NCI-H2029 treated with DMSO at 0.1 percent for 48 hours (cell line): ENCODE data around the gene SCAPER.

Experiments used
- DNase-seq: peaks from one replicate; lab custom pipeline; 2025; lab: John Stamatoyannopoulos, UW

Gene SCAPER

DNA sequence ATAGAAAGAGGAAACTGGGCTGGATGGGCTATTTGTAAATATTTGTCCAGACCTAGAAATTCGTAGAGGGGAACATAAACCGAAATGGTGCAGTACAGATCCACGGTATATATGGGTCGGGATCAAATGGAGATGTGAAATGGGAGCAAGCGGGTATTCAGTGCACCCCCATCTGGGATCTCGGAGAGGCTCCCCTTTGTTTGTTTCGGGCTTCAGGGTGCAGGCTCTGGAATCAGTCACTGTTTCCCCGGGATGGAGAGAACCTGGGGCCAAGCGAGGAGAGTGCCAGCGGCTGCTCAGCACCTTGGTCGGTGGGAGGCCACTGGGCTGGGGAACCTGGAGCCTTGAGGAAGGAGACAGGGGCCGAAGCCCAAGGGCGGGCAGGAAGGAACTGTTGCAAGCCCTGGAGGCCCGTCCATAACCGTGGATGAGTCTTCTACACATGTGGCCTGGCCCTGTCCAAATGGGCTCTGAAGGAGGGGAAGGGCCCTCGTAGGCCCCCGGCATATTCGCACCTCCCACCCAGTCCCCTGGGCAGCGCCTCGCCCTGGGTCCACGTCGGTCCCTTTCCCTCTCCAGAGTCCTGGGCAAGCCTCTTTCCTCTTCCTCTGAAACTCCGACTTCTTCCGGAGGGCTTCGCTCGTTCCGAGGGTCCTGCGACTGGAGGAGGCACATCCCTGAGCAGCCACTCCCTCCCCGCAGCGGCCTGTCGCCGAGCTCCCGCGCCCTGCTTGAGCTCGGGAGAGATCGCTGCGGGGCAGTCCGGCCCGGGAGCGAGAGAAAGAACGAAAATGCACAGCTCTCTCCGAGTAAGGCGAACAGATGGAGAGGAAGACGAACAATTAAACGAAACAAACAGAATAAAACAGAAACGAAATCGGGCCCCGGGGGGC, 565.6 kb downstream of the SCAPER start:
- DNase-seq: no peak

DNA sequence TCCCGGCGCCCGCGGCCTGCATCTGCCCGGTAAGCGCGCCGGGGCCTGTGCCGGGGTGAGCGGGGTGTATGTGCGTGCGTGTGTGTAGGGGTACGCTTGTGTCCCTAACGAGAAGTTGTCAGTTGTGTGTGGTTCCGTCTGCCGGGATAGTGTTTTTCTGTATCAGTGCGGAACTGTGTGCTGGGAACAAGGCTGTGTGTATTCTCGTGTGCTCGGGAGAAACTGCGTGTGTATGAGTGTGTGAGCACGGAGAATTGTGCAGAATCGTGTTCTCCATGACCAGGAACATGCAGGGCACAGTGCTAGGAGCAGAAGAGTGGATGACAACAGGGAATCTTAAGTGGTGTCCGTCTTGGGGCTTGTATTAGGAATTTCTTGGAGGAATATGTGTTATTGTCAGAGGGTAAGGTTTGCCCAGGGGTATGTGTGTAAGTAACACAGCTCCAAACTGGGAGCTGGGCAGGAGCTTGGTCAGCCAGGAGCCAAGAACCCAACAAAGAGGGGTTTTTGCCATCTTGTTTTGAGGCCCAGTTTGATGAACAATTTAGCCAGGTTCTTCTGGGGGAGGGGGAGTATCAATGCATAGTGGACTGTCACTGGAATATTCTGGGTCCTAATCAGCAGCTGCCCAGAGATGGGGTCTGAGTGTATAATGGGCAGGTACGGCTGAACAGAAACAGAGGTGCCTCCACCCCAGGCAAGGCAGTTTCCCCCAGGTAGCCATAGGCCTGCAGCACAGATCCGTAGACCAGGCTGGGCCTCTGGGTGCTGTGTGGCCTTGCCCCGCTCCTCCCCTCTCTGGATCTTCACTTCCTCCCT, 566.4 kb downstream of the SCAPER start:
- DNase-seq: no peak

DNA sequence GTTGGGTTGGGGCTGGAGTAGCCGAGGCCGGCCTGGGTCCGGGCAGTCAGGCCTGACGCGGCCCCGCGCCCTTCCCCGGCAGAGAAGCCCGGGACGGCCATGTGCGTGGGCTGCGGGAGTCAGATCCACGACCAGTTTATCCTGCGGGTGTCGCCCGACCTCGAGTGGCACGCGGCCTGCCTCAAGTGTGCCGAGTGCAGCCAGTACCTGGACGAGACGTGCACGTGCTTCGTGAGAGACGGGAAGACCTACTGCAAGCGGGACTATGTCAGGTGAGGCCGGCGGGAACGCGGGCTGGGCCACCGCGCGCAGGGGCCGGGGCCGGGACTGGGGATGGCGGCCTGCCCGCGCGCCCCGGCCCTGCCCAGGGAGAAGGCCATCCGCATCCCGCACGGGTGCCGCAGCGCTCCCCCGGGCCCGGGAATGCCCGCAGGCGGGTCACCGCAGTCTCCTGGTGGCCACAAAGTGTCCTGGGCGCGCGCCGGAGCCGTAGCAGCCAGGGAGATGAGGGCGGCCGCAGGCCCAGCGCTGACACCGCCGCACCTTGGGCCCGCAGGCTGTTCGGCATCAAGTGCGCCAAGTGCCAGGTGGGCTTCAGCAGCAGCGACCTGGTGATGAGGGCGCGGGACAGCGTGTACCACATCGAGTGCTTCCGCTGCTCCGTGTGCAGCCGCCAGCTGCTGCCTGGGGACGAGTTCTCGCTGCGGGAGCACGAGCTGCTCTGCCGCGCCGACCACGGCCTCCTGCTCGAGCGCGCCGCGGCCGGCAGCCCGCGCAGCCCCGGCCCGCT, 567.2 kb downstream of the SCAPER start:
- no peak for DNase-seq

DNA sequence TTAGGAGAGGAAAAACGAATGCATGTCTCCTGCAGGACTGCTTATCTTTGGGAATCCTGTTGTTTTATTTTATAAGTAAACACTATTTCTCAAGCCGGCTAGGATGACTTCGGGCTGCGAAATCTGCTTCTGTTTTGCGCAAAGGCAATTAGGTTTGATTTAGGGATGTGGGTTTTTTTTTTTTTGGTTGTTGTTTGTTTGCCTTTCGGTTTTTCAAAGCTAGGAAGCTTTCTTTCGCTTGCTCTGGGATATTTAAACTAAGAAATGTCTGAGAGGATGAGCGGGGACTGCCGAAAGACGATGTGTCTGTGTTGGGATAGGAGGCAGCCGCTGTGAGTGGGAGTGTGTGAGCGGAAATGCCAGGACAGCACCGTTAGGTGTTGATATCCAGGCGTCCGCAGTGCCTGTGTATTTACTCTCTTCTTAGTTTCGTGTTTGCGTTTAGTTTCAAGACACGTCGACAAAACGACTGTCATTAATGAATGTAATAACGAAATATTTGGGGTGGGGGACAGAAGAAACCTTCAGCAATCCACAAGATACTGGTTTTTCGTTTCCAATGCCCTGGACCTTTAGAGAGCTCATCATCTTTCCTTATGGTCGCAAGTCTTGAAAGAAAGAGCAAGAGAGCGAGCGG, 568.0 kb downstream of the SCAPER start:
- no peak for DNase-seq

DNA sequence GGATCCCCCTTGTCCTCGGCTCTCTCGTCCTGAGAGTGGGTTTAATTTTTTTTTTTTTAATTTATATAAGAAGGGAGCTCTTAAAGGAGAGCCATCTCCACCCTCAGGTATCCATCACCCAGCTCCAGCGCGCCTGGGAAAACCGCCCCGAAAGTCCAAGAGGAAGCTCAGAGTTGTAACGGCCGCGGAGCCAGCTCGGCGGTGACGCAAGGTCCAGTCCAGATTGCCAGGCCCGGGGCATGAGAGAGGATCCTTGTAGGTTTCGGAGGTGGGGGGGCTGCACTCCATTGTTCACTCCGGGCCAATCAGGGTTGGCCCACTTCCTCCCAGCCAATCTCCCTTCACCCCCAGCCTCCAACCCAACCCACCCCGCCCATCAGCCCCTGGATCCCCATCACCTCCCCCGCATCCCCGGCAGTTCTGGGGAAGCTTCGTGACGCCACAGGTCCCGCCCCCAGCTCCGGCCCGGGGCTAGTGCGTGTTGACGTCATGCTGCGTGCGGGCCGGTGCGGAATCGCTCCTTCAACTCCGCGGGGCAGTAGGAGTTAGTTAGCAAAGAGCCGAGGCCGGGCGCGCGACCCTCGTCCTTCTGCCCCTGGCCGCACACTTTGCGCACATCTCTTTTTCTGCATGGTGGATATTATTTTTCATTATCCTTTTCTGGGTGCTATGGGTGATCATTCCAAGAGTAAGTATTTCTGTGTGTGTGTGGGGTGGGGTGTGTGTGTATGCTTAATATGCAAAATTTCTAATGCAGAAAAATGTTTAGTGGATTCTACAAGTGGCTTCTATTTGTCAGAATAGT, 568.7 kb downstream of the SCAPER start, which contains the start of gene ISL2:
Gene ISL2, plus strand, starts transcription at position 520 of the 805 bp plus-strand sequence. Its CDS starts 111 bp downstream, at position 631.
- no peak for DNase-seq

DNA sequence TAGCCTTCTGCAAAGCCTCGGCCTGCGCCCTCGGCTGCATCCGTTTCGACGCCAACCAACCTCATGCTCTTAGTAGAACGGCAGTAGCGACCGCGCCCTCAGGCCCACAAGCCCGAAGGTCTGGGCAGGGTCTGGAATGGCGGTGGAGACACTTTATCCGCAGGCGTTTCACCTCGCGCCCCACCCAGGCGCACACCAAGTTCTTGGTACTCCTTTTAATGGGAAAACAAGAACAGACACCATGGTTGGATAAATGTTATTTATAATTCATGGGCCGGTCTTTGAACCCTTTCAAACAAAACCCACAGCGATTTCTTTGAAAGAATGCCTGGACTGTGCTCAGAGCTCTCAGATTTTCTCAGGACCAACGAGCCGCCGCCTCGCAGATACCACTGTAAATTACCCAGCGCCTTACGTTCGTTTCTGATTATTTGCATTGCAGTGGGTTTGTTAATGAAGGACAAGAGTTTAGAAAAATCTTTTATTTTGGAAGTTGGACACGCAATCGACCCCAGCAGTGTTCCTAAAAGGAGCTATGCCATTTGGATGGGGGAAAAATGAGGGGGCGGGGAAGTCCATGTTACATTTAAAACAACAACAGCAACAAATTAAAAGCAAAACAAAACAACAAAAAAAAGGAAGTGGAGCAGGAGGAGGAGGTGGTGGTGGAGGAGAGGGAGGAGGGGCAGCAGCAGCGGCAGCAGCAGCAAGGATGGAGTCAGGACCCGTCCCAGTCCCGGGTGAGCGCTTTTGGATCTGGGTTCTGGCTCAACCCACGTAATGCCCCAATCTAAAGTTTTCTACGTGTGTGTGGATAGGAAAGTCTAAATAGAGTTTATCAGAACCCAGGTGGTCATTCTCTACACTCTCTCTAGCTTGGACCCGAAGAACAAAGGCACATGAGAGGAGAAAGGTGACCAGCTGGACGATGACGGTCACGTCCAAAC, 569.6 kb downstream of the SCAPER start:
- DNase-seq: no peak

DNA sequence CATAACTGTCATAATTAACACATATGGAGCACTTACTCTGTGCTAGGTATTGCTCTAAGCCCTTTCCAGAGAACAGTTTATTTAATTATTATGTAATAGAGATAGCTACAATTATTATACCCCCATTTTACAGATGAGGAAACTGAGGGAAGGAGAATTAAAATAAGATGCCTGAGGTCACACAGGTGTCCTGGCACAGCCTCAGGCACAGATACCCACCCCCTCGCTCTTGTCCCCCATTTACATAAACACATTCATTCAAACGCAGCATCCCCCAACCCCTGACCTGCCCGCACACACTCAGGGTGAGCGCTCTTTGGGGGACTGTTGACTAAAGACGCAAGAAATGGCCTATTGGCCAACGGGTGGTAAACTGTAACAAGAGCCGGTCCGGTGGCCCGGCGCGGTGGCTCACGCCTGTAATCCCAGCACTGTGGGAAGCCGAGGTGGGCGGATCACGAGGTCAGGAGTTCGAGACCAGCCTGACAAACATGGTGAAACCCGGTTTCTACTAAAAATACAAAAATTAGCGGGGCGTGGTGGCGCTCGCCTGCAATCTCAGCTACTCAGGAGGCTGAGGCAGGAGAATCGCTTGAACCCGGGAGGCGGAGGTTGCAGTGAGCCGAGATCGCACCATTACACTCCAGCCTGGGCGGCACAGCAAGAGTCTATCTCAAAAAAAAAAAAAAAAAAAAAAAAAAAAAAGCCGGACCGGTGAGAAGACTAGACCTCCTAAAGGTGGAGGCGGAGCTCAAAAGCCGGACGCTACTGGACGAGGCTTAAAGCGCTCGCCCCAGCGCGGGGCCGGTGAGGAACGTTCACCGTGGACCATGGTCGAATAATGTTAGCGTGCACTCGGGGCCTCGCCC, 570.5 kb downstream of the SCAPER start:
- no peak for DNase-seq

DNA sequence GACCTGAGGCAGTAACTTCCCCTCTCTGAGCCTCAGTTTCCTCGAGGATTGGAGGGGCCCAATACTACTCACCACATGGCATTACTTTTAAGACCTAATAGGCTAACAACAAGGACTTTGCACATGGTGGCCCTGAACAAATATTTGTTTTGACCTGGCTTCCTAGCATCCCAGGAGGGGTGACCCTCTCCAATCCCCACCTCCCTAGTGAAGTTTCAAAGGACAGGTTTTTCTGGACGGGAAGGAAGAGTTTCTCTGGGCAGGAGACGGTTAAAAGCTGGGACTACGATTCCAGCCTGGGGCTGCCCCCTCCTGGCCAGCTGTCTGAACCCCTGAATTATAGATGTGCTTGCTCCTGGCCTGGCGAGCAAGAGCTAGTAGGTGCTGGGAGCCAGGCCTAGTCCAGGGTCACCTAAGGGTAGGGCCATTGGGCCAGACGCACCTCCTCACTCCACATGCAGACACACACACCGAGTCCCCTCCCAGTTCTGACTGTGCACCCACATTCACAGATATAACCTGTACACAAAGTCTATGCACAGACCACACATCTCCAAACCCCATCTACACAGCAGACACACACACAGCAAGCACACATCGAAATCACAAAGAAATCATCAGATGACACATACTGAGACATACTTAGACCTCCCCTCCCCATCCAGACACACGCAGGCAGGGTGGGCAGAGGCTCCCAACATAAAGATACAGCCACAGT, 571.3 kb downstream of the SCAPER start:
- no peak for DNase-seq

DNA sequence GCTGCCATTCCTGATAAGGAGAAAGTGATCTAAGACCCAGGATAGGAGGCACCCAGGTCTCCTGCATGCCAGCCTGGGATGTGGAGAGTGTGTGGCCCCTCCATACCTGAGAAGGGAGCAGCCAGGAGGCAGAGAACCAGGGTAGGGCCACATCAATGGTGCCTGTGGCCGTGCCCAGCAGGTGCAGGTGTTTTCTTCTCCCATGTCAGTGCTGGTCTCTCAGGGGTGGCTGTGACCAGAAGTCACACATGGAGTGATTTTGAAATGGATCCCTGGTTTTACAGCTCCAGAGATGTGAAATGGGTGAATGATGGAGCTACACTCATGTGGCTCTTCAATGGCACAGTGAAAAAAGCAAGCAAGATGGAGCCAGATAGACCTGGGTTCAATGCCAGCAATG, 571.8 kb downstream of the SCAPER start:
- DNase-seq: no peak

DNA sequence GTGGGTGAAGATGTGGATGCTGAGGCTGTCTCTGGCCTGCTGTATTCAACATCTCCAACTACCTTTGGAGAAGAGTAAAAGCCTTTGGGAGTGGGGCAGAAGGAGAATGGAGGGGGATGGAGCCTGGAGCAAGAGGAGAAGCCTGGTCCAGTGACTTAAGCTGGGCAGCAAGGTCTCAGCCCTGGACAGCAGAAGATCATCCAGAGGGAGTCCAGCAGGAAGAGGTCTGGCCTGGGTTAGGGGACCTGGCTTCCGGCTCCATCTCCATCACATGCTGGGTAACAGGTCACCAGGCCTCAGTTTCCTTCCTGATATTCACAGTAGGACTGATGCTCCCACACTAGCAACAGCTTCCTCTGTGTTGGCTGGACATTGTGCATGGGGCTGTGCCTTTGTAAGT, 572.3 kb downstream of the SCAPER start:
- DNase-seq: no peak

DNA sequence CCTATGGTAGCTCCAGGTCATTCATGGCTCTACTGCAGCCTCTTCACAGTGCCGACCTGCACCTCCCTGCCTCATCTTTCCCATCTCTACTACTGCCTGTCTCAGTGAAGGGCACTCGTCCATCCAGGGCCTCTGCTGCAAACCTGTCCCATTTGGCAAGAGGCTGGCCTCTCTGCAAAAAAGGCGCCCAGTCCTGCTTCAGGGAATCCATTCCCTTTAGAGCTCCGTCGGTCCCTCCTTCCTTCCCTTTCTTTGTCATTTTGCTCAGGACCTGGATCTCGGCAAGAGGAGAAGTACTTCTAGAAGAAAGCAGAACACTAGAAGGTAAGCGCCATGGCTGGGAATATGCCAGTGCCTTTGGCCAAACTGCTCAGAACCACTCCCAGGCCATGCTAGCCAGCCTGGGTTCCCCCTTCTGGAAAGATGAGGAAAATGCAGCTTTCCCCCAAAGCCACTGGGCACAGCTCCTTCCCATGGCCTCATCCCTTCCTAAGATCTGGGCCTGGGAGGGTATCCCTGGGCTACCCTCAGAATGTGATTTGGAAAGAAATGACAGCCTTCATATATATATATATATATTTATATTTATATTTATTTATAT, 575.0 kb downstream of the SCAPER start:
- no peak for DNase-seq

DNA sequence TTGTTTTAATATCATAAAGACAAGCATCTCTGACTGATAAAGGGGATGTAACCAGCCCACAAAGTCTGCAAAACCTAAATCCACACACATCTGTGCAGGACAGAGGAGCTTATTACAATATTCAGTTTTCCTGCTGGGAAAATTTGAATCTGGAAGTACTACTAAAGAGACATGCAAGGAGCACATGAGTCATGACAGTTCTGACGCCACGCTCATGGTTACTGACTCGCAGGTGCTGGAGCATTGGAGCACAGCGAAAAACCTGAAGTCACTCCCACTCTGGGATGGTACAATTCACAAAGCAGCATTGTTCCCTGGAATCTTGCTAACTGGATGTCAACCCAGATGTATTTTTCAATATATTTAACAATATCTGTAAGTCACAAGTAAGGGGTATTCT, 576.2 kb downstream of the SCAPER start:
- DNase-seq: no peak

DNA sequence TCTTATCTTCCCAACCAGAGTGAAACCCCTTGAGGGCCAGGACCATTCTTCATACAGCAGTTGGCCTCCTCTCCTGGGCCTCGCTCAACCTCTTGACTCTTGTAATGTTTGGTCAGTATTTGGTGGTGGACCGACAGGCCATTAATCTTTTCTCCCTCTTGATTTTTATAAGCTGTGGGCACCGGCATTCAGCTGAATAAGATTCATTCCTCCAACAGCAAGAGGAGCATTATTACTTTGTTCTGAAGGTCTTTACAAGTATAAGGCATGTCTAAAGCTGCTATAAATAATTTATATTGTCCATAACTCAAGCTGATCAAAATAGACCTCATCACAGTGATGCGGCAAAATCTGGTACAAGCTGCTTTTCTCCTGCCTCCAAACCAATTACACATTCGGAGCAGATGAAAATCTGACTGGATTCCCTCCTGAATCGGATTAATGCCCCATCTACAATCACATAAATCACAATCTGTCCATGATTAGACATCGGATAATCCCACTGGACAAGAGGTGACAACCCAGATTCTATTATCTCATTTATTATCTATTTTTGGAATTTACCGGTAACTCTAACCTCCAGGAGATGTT, 576.9 kb downstream of the SCAPER start:
- no peak for DNase-seq

DNA sequence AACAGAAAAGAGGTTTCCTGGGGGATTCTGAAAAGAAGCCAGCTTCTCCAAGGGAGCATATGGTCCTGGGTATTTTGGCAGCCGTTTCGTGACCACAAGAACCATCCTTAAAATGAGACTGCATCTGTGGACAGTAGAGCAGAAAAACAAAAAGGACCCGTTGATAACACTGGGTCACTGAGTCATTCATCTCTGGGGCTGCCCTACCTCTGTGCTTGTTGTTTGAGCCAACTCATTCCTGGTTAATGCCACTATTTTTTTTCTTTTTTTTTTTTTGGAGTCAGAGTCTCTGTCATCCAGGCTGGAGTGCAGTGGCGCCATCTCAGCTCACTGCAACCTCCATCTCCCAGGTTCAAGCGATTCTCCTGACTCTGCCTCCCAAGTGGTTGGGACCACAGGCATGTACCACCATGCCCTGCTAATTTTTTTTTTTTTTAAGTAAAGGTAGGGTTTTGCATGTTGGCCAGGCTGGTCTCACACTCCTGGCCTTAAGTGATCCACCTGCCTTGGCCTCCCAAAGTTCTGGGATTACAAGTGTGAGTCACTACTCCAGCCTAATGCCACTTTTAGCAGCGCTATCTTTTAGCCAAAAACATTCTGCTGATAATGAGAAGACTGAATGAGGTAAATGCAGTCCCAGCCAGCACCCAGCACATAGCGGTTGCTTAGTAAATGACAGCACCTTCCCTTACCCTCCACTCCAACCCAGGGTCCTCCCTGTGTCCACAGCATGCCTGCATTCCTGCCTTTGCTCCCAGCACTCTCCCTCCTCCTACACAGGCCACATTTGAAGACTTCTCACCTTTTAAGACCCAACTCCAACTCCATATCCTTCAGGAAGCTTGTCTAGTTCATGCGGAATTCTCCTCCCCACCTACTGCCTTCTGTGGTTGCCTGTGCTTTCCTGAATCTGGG, 577.7 kb downstream of the SCAPER start:
- DNase-seq: no peak

DNA sequence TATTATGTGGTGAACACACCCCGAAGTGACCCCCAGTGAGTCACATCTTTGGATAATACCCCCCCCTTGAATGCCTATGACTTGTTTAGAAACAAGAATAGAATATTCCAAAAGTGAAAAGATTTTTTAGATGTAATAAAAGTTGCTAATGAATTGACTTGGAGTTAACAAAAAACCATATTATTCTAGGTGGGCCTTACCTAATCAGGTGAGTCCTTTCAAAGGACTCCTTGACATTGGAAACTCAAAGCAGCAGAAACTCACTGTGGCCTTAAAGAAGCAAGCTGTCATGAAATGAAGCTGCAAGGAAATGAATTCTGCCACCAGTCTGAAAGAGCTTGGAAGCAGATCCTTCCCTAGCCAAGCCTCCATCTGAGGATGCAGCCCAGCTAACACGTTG, 579.4 kb downstream of the SCAPER start:
- no peak for DNase-seq

DNA sequence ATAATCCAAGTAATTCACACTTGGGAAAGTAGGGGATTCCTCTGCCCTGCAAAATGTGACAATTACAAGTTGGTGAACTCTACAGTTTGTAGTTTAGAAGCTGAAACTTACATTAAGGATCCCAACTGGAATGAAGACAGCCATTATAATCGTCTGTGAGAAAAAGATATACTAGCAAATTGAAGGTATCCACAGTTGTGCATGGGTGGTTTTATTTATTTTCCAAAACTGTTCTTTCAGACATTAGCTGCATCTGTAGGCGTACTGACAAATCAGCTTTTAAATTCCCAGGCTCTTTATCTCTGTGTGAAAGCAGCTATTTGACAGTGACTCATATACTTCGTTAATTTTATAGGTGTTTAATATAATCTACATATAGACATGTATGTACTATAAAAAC, 581.1 kb downstream of the SCAPER start:
- DNase-seq: no peak
